CD4-positive, alpha-beta T cell treated with Interleukin-4 for 1 hour (primary cell): ENCODE data around the gene ABL2.
"Not testable (repeated sequence)": the region's sequence is repeated elsewhere in the genome, so short reads cannot be mapped to it uniquely, and the experiment has no call there.

ENCODE experiments used
- DNase-seq, 2 donors: peaks; one replicate each; pipeline ENCODE4 v3.0.0-alpha.2; 2020 to 2022

Gene ABL2

GRCh38 chr1:179168536-179168935, 60.9 kb downstream of the ABL2 start:
- DNase-seq: no peak

GRCh38 chr1:179167955-179168354, 61.5 kb downstream of the ABL2 start:
- no peak for DNase-seq

GRCh38 chr1:179167418-179167777, 62.1 kb downstream of the ABL2 start:
- no peak for DNase-seq

- DNase-seq: no peak
Measured at GRCh38 chr1:179166663-179167417, 62.6 kb downstream of the ABL2 start.

GRCh38 chr1:179164494-179164893, 65.0 kb downstream of the ABL2 start:
- DNase-seq: no peak

- no peak for DNase-seq
Measured at GRCh38 chr1:179156708-179157107, 72.8 kb downstream of the ABL2 start.

GRCh38 chr1:179156026-179156425, 73.5 kb downstream of the ABL2 start:
- DNase-seq: no peak

- no peak for DNase-seq
Measured at GRCh38 chr1:179155615-179156014, 73.9 kb downstream of the ABL2 start.

- no peak for DNase-seq
Measured at GRCh38 chr1:179154437-179154836, 75.0 kb downstream of the ABL2 start.

- no peak for DNase-seq
Measured at GRCh38 chr1:179153217-179153616, 76.3 kb downstream of the ABL2 start.

- no peak for DNase-seq
Measured at GRCh38 chr1:179151908-179152682, 77.4 kb downstream of the ABL2 start.

- DNase-seq: no peak
Measured at GRCh38 chr1:179146911-179147310, 82.6 kb downstream of the ABL2 start.

GRCh38 chr1:179146476-179146875, 83.0 kb downstream of the ABL2 start:
- no peak for DNase-seq

- no peak for DNase-seq
Measured at GRCh38 chr1:179145521-179145920, 84.0 kb downstream of the ABL2 start.

- no peak for DNase-seq
Measured at GRCh38 chr1:179144626-179145025, 84.9 kb downstream of the ABL2 start.

GRCh38 chr1:179143322-179143721, 86.2 kb downstream of the ABL2 start:
- DNase-seq: peak in 1 of 2 donors; percentile 17

GRCh38 chr1:179142889-179143299, 86.6 kb downstream of the ABL2 start:
- DNase-seq: no peak

GRCh38 chr1:179141592-179142251, 87.8 kb downstream of the ABL2 start:
- no peak for DNase-seq

- DNase-seq: not testable (repeated sequence)
Measured at GRCh38 chr1:179138755-179139154, 90.7 kb downstream of the ABL2 start.

GRCh38 chr1:179137617-179138255, 91.7 kb downstream of the ABL2 start:
- no peak for DNase-seq

GRCh38 chr1:179135707-179136106, 93.8 kb downstream of the ABL2 start:
- not testable (repeated sequence) for DNase-seq

- DNase-seq: not testable (repeated sequence)
Measured at GRCh38 chr1:179135168-179135567, 94.3 kb downstream of the ABL2 start.
